Measurements from ENCODE around the gene REEP5. TPM values are rescaled to one million over a fixed set of nuclear protein-coding genes. Genes with fewer than 3 reads are reported as not detected.

Gene REEP5
- total RNA-seq, 1 experiment from 2014 or later = 50.5 TPM

- CTCF ChIA-PET = no interaction called here
- no peak overlapping the region for H3K4me3 ChIP-seq (ENCODE audit: low read depth, low read length, poor library complexity, severe bottlenecking)
- TF ChIP-seq EZH2 (IDR thresholded peaks at IDR 0.05; ENCODE audit: borderline replicate concordance, low read depth, low read length, poor library complexity, severe bottlenecking) = no peak
- TF ChIP-seq CTCF (conservative IDR thresholded peaks at IDR 0.05; ENCODE audit: low read depth, low read length) = no peak
- peaks cover 16% of the 10 kb centered on the region for H3K4me1 ChIP-seq (ENCODE audit: insufficient read depth, low read length, poor library complexity, severe bottlenecking)
- intact Hi-C loops (cut with micrococcal nuclease; ENCODE audit: unreplicated experiment) = no loop called here
- DNase-seq (ENCODE audit: low spot score) = no peak
- no peak overlapping the region for H3K27ac ChIP-seq (ENCODE audit: low read depth, low read length, poor library complexity, severe bottlenecking)
- H3K9me3 ChIP-seq (ENCODE audit: low read depth, low read length, poor library complexity, severe bottlenecking) = no peaks in the 10 kb centered on the region
- POLR2A ChIA-PET (ENCODE audit: low non-redundant PET) = no interaction called here
- peaks cover 66% of the 10 kb centered on the region for H3K36me3 ChIP-seq (ENCODE audit: insufficient read depth, low read length, poor library complexity, severe bottlenecking)
- no peaks in the 10 kb centered on the region for H3K27me3 ChIP-seq (replicated peaks; ENCODE audit: insufficient read depth, low read depth, low read length, poor library complexity)
- BruUV-seq (replicated peaks) = no TSS peak
Measured at GRCh38 chr5:112865128-112865527, 56.9 kb downstream of the REEP5 start.

GRCh38 chr5:112863549-112863948 is 58.5 kb downstream of the REEP5 start:
- Histone ChIP-seq H3K4me1 (ENCODE audit: insufficient read depth, low read length, poor library complexity, severe bottlenecking) (peaks cover 16% of the 10 kb centered on the region), H3K36me3 (ENCODE audit: insufficient read depth, low read length, poor library complexity, severe bottlenecking) (peaks cover 56% of the 10 kb centered on the region), H3K27me3 (replicated peaks; ENCODE audit: insufficient read depth, low read depth, low read length, poor library complexity) (no peaks in the 10 kb centered on the region), H3K27ac (ENCODE audit: low read depth, low read length, poor library complexity, severe bottlenecking) (no peak overlapping the region), H3K4me3 (ENCODE audit: low read depth, low read length, poor library complexity, severe bottlenecking) (no peak overlapping the region), H3K9me3 (ENCODE audit: low read depth, low read length, poor library complexity, severe bottlenecking) (no peaks in the 10 kb centered on the region)
- intact Hi-C loops (cut with micrococcal nuclease; ENCODE audit: unreplicated experiment) = no loop called here
- no peak for DNase-seq (ENCODE audit: low spot score)
- POLR2A ChIA-PET (ENCODE audit: low non-redundant PET) = no interaction called here
- BruUV-seq (replicated peaks) = no TSS peak
- CTCF ChIA-PET = interaction anchor here (0.6 kb wide), 1 partner anchor 15 kb away, joined by 3 read pairs; no protein-coding TSS in a partner anchor
- TF ChIP-seq EZH2 (IDR thresholded peaks at IDR 0.05; ENCODE audit: borderline replicate concordance, low read depth, low read length, poor library complexity, severe bottlenecking) = no peak
- no peak for TF ChIP-seq CTCF (conservative IDR thresholded peaks at IDR 0.05; ENCODE audit: low read depth, low read length)

- Histone ChIP-seq H3K36me3 (ENCODE audit: insufficient read depth, low read length, poor library complexity, severe bottlenecking) (peaks cover 42% of the 10 kb centered on the region), H3K27me3 (replicated peaks; ENCODE audit: insufficient read depth, low read depth, low read length, poor library complexity) (no peaks in the 10 kb centered on the region), H3K4me1 (ENCODE audit: insufficient read depth, low read length, poor library complexity, severe bottlenecking) (peaks cover 16% of the 10 kb centered on the region), H3K4me3 (ENCODE audit: low read depth, low read length, poor library complexity, severe bottlenecking) (peak overlapping the region; percentile 71), H3K27ac (ENCODE audit: low read depth, low read length, poor library complexity, severe bottlenecking) (peak overlapping the region; percentile 88), H3K9me3 (ENCODE audit: low read depth, low read length, poor library complexity, severe bottlenecking) (no peaks in the 10 kb centered on the region)
- BruUV-seq (replicated peaks) = no TSS peak
- DNase-seq (ENCODE audit: low spot score) = peak; percentile 17
- TF ChIP-seq EZH2 (IDR thresholded peaks at IDR 0.05; ENCODE audit: borderline replicate concordance, low read depth, low read length, poor library complexity, severe bottlenecking) (no peak), CTCF (conservative IDR thresholded peaks at IDR 0.05; ENCODE audit: low read depth, low read length) (no peak)
- ChIA-PET CTCF (no interaction called here), POLR2A (ENCODE audit: low non-redundant PET) (no interaction called here)
- intact Hi-C loops (cut with micrococcal nuclease; ENCODE audit: unreplicated experiment) = no loop called here
Measured at GRCh38 chr5:112862085-112862484, 59.9 kb downstream of the REEP5 start.
